Activated T-helper 17 cell treated with anti-CD3 and anti-CD28 coated beads, Interleukin-2, amount 50 U/mL, for 72 hours (primary cell): ENCODE data around the gene RSPH1. TPM values are rescaled to one million over a fixed set of nuclear protein-coding genes. Genes with fewer than 3 reads are reported as not detected.
A peak's percentile ranks its signal among the peaks of the same experiment; 100 is the strongest.

ENCODE experiments used
- ATAC-seq: fragments of 150-1000 bp; cut with Tn5 transposase; replicated peaks from 2 replicates; pipeline ENCODE4 v1.10.0; 2021; ENCODE audit warnings: mild to moderate bottlenecking, moderate library complexity
- H3K27ac Mint-ChIP-seq: one replicate; pipeline ENCODE4 v1.8.0; 2022; ENCODE audit warnings: mixed read lengths
- H3K27me3 Mint-ChIP-seq: one replicate; pipeline ENCODE4 v1.8.0; 2022; ENCODE audit warnings: mixed read lengths
- H3K36me3 Mint-ChIP-seq: one replicate; pipeline ENCODE4 v1.8.0; 2022; ENCODE audit warnings: low read depth, mild to moderate bottlenecking, mixed read lengths
- H3K4me1 Mint-ChIP-seq: one replicate; pipeline ENCODE4 v1.8.0; 2022; ENCODE audit warnings: mixed read lengths
- H3K4me3 Mint-ChIP-seq: one replicate; pipeline ENCODE4 v1.8.0; 2022; ENCODE audit warnings: mild to moderate bottlenecking, mixed read lengths
- H3K9me3 Mint-ChIP-seq: one replicate; pipeline ENCODE4 v1.8.0; 2022; ENCODE audit warnings: mixed read lengths
- total RNA-seq, 2 donors: library from RNA; stranded (reverse); gene quantifications; one replicate each; pipeline ENCODE4 v1.2.3, GENCODE V29; 2022

RSPH1 gene
- total RNA-seq, 2 donors from 2014 or later: 0.82 TPM; not detected in 1

- Mint-ChIP-seq H3K27me3 (no peaks in the 10 kb centered on the region), H3K4me1 (no peaks in the 10 kb centered on the region), H3K27ac (no peak overlapping the region), H3K36me3 (peaks cover 47% of the 10 kb centered on the region), H3K4me3 (no peak overlapping the region), H3K9me3 (no peaks in the 10 kb centered on the region)
- ATAC-seq: no peak
Observed at GRCh38 chr21:42536601-42537000, 40.6 kb upstream of the RSPH1 start.

GRCh38 chr21:42535602-42536171 is 39.7 kb upstream of the RSPH1 start:
- Mint-ChIP-seq H3K27ac (no peak overlapping the region), H3K36me3 (peaks cover 46% of the 10 kb centered on the region), H3K4me1 (peaks cover 1% of the 10 kb centered on the region), H3K4me3 (no peak overlapping the region), H3K9me3 (no peaks in the 10 kb centered on the region), H3K27me3 (no peaks in the 10 kb centered on the region)
- ATAC-seq: no peak

GRCh38 chr21:42534421-42535378 is 38.7 kb upstream of the RSPH1 start:
- Mint-ChIP-seq H3K36me3 (peaks cover 40% of the 10 kb centered on the region), H3K27ac (no peak overlapping the region), H3K4me1 (peaks cover 11% of the 10 kb centered on the region), H3K9me3 (no peaks in the 10 kb centered on the region), H3K4me3 (no peak overlapping the region), H3K27me3 (no peaks in the 10 kb centered on the region)
- no peak for ATAC-seq

- Mint-ChIP-seq H3K27ac (no peak overlapping the region), H3K36me3 (peaks cover 35% of the 10 kb centered on the region), H3K4me1 (peaks cover 15% of the 10 kb centered on the region), H3K9me3 (no peaks in the 10 kb centered on the region), H3K4me3 (no peak overlapping the region), H3K27me3 (no peaks in the 10 kb centered on the region)
- ATAC-seq: no peak
Observed at GRCh38 chr21:42533963-42534355, 37.9 kb upstream of the RSPH1 start.

- peaks cover 15% of the 10 kb centered on the region for H3K4me1 Mint-ChIP-seq
- H3K27me3 Mint-ChIP-seq: no peaks in the 10 kb centered on the region
- peaks cover 33% of the 10 kb centered on the region for H3K36me3 Mint-ChIP-seq
- no peak overlapping the region for H3K27ac Mint-ChIP-seq
- ATAC-seq: no peak
- no peaks in the 10 kb centered on the region for H3K9me3 Mint-ChIP-seq
- H3K4me3 Mint-ChIP-seq: no peak overlapping the region
Observed at GRCh38 chr21:42533306-42533962, 37.4 kb upstream of the RSPH1 start.

- ATAC-seq: no peak
- peaks cover 22% of the 10 kb centered on the region for H3K4me1 Mint-ChIP-seq
- no peaks in the 10 kb centered on the region for H3K9me3 Mint-ChIP-seq
- no peaks in the 10 kb centered on the region for H3K27me3 Mint-ChIP-seq
- H3K27ac Mint-ChIP-seq: no peak overlapping the region
- no peak overlapping the region for H3K4me3 Mint-ChIP-seq
- H3K36me3 Mint-ChIP-seq: peaks cover 35% of the 10 kb centered on the region
Observed at GRCh38 chr21:42532466-42533181, 36.6 kb upstream of the RSPH1 start.

GRCh38 chr21:42531771-42532170 is 35.7 kb upstream of the RSPH1 start:
- Mint-ChIP-seq H3K27ac (no peak overlapping the region), H3K9me3 (no peaks in the 10 kb centered on the region), H3K36me3 (peaks cover 38% of the 10 kb centered on the region), H3K27me3 (no peaks in the 10 kb centered on the region), H3K4me3 (no peak overlapping the region), H3K4me1 (peaks cover 28% of the 10 kb centered on the region)
- no peak for ATAC-seq

GRCh38 chr21:42530167-42530518 is 34.1 kb upstream of the RSPH1 start:
- no peak for ATAC-seq
- Mint-ChIP-seq H3K36me3 (peaks cover 37% of the 10 kb centered on the region), H3K4me3 (peak overlapping the region; percentile 16), H3K27ac (no peak overlapping the region), H3K4me1 (peaks cover 31% of the 10 kb centered on the region), H3K27me3 (no peaks in the 10 kb centered on the region), H3K9me3 (no peaks in the 10 kb centered on the region)

GRCh38 chr21:42527489-42528158 is 31.6 kb upstream of the RSPH1 start:
- H3K9me3 Mint-ChIP-seq: no peaks in the 10 kb centered on the region
- H3K4me1 Mint-ChIP-seq: peaks cover 31% of the 10 kb centered on the region
- H3K4me3 Mint-ChIP-seq: peak overlapping the region; percentile 54
- peak overlapping the region; percentile 51 for H3K27ac Mint-ChIP-seq
- no peaks in the 10 kb centered on the region for H3K27me3 Mint-ChIP-seq
- H3K36me3 Mint-ChIP-seq: peaks cover 52% of the 10 kb centered on the region
- ATAC-seq: peak; percentile 91

- peaks cover 58% of the 10 kb centered on the region for H3K36me3 Mint-ChIP-seq
- no peaks in the 10 kb centered on the region for H3K9me3 Mint-ChIP-seq
- H3K27ac Mint-ChIP-seq: peak overlapping the region; percentile 51
- H3K4me1 Mint-ChIP-seq: peaks cover 31% of the 10 kb centered on the region
- no peaks in the 10 kb centered on the region for H3K27me3 Mint-ChIP-seq
- H3K4me3 Mint-ChIP-seq: peak overlapping the region; percentile 54
- ATAC-seq: no peak
Observed at GRCh38 chr21:42527127-42527488, 31.1 kb upstream of the RSPH1 start.

GRCh38 chr21:42526379-42526727 is 30.3 kb upstream of the RSPH1 start:
- H3K27ac Mint-ChIP-seq: peak overlapping the region; percentile 51
- peaks cover 65% of the 10 kb centered on the region for H3K36me3 Mint-ChIP-seq
- H3K9me3 Mint-ChIP-seq: no peaks in the 10 kb centered on the region
- ATAC-seq: no peak
- peaks cover 31% of the 10 kb centered on the region for H3K4me1 Mint-ChIP-seq
- H3K4me3 Mint-ChIP-seq: peak overlapping the region; percentile 54
- H3K27me3 Mint-ChIP-seq: no peaks in the 10 kb centered on the region

GRCh38 chr21:42525676-42526378 is 29.8 kb upstream of the RSPH1 start:
- H3K9me3 Mint-ChIP-seq: no peaks in the 10 kb centered on the region
- peaks cover 31% of the 10 kb centered on the region for H3K4me1 Mint-ChIP-seq
- H3K27ac Mint-ChIP-seq: no peak overlapping the region
- no peak overlapping the region for H3K4me3 Mint-ChIP-seq
- ATAC-seq: no peak
- peaks cover 70% of the 10 kb centered on the region for H3K36me3 Mint-ChIP-seq
- no peaks in the 10 kb centered on the region for H3K27me3 Mint-ChIP-seq

GRCh38 chr21:42525029-42525581 is 29.1 kb upstream of the RSPH1 start:
- peak overlapping the region; percentile 2 for H3K4me3 Mint-ChIP-seq
- no peaks in the 10 kb centered on the region for H3K9me3 Mint-ChIP-seq
- H3K27ac Mint-ChIP-seq: no peak overlapping the region
- H3K36me3 Mint-ChIP-seq: peaks cover 75% of the 10 kb centered on the region
- H3K27me3 Mint-ChIP-seq: no peaks in the 10 kb centered on the region
- peaks cover 24% of the 10 kb centered on the region for H3K4me1 Mint-ChIP-seq
- ATAC-seq: no peak
